HG03039 (cell line): ENCODE results near the gene SUN1.
"Not testable (repeated sequence)": the region's sequence is repeated elsewhere in the genome, so short reads cannot be mapped to it uniquely, and the experiment has no call there.

Source experiments
- ATAC-seq: cut with Tn5 transposase; IDR thresholded peaks from one replicate; pipeline ENCODE4 v1.9.1; 2021; ENCODE audit warnings: mild to moderate bottlenecking, moderate library complexity; ENCODE audit not compliant: unreplicated experiment

Gene SUN1

DNA sequence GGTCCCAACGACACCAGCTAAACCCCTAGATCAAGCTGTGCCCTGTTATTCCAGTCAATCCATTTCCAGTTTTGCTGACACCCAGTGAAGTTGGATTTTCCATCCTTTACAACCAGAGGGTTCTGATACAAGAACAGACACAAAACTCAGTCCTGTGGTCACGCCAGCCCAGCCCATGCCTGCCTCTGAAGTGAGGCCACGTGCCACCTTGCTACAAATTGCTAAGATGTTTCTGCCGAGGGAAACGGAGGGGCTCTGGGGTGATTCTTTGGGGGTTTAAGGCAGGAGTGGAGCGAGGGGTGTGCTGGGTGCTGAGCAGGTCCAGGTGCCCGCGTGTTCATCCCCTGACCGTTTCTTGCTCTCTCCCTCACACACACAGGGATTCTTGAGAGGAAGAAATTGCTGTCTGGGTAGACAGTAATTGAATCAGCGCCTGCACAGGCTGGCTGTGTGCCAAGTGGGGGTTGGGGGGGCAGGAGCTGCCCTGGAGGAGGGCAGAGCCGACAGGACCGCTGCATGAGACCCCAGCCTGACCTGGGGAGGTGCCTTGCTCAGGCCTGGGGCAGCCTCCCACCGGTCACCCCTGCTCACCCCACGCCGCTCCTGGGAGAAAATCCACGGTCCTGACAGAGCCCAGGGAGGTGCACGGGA is 84.1 kb downstream of the SUN1 start:
- no peak for ATAC-seq

DNA sequence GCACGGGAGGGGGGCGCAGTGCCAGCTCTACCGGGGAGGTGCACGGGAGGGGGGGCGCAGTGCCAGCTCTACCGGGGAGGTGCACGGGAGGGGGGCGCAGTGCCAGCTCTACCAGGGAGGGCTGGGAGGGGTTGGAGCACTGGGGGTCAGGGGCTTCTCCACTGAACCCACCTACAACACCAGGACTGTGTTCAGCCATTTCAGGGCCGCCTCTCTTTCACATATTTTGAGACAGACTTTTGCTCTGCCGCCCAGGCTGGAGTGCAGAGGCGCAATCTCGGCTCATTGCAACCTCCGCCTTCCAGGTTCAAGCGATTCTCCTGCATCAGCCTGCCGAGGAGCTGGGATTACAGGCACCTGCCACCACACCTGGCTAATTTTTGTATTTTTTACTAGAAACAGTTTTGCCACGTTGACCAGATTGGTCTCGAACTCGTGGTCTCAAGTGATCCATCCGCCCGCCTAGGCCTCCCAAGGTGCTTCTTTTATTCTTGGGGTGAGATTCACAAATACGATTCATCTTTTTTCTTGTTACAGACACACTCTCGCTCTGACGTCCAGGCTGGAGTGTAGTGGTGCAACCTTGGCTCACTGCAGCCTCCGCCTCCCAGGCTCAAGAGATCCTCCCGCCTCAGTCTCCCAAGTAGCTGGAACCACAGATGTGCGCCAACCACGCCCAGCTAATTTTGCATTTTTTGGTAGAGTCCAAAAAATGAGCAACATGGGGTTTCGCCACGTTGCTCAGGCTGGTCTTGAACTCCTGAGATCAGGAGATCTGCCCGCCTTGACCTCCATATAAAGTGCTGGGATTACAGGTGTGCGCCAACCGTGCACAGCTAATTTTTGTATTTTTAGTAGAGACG is 85.2 kb downstream of the SUN1 start:
- no peak for ATAC-seq

DNA sequence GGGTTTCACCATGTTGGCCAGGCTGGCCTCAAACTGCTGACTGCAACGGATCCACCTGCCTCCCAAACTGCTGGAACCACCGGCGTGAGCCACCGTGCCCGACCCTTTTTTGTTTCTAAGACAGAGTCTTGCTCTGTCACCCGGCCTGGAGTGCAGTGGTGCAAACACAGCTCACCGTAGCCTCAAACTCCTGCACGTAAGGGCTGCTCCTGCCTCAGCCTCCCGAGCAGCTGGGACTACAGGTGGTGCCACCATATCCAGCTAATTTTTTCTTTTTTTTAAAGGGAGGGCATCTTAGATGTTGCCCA is 85.8 kb downstream of the SUN1 start:
- no peak for ATAC-seq

DNA sequence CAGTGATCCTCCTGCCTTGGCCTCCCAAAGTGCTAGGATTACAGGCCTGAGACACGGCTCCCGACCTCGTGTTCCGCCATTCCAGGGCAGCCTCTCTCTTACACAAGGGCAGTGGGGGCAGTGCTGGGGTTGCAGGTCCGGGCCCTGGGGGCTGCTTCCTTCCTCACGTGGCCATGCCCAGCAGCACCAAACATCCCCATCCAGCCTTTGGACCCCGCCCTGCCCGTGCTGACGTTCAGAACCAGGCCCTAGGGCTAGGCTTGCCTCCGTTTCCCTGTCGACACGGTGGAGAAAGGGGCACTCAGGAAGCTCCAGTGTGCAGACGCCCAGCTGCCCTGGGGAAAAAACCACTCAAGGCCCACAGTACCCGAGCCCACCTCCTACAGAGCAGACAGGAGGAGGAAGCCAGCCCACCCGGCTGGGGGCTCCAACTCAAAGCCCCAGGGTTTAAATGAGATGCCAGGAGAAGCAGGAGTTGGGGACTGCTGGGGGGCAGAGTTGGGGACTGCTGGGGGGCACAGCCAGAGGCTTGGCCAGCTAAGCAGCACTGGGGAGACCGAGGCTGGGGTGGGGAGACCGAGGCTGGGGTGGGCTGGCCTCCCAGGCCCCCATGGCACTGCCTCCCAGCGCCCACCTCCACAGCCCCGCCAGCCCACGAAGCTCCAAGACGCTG is 86.3 kb downstream of the SUN1 start:
- no peak for ATAC-seq

DNA sequence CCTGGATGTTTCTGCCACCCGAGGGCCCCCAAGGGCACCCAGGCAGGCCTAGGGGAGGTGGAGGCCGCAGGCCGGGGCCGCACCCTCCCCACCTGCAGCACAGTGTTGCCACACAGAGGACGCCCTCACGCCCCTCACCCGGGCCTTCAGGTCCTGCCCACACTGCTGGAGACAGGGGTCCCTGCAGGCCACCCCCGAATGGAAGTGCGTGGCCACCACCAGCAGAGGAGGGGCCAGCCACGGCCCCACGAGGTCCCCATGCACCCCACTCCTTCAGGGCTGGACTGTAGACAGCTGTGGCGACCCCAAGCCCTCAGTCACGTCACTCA is 86.8 kb downstream of the SUN1 start:
- no peak for ATAC-seq

DNA sequence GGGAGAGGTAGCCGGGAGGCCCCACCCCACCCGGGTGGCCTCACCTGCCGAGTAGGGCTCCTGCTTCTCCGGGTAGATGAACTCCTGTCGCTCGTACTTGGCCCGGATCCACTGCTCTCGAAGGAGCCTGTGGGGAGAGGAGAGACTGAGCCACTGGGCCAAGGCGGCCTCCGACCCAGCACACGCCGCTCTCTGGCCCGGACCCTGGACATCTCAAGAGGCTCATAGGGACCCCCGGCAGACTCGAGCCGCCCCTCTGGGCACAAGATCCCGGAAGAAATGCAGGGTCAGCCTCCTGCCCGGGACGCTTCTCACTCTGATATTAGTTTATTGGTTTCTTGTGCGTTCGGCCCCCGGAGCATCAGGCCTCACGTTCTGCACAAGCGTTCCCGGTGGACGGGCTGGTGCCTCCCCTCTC is 87.7 kb downstream of the SUN1 start:
- no peak for ATAC-seq

DNA sequence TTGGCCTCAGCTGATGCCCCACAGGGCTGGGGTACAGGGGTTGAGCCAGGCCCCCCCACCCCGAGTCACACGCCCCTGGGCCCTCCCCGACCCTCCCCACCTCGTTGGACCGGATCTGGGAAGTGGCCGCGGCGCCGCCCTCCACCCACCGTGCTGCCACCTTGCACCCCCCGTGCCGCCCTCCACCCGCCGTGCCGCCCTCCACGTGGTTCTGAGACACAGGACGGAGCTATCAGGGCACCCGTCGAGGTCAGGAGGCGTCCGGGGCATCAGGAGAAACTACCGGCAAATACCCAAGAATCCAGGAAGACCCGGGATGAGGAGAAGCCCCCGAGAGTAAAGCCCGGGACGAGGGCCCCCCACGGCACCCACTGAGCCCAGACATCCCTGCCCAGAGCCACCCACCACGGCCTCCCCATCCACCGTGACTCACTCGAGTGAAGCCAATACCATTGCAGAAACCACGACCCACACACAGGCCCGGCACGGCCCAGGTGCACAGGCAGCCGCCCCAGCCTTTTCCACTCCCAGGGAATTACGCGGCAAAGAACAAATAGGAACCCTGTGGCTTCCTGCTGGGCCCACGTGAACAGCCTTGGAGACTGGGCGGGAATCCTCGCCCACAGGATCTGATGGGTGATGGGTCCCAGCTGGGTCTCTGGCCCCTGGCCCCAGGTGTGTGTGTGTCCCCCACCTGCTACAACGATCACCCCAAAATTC is 88.2 kb downstream of the SUN1 start:
- no peak for ATAC-seq

DNA sequence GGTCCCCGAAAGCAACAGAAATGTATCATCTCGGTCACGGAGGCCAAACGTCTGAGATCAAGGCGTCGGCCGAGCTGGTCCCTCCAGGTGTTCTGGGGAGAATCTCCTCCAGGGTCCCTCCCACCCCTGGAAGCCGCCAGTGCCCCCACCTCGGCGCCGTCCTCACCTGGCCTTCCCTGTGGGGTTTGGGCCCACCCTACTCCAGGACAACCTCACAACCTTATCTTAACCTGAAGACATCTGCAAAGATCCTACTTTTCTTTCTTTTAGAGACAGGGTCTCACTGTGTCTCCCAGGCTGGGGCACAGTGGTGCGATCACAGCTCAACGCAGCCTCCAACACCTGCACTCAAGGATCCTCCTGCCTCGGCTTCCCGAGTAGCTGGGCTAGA is 88.8 kb downstream of the SUN1 start:
- ATAC-seq: no peak

DNA sequence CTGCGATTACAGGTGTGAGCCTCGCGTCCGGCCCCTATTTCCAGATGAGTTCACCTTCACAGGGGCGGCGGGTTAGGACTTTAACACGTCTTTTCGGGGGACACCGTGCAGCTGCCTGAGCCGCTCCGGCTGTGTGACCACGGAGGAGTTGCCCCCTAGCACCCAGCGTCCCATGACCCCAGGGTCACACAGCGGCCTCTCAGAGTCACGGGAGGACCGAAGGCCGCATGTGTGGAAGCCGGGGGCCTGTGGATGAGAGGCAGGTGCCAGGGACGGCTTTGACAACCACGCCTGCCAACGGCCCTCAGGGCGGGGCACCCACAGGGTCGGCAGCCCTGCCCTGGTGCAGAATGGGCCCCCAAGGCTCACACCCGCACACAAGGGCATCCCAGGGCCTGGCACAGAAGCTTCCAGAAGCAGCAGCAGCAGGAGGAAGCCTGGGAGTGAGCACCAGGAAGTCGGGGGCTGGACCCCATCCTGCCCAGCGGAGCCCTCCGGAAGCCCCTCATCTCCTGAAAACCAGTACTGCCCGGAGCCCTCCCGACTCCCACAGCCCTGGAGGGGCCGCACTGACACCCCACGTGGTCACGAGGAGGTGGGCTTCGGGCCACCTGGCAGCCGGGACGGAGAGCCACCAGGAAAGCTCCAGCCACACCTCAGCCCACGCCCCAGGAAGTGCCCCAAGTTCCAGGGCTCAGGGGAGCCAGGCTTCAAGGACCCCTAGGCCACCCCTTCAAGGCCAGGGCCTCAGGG is 89.5 kb downstream of the SUN1 start:
- no peak for ATAC-seq

DNA sequence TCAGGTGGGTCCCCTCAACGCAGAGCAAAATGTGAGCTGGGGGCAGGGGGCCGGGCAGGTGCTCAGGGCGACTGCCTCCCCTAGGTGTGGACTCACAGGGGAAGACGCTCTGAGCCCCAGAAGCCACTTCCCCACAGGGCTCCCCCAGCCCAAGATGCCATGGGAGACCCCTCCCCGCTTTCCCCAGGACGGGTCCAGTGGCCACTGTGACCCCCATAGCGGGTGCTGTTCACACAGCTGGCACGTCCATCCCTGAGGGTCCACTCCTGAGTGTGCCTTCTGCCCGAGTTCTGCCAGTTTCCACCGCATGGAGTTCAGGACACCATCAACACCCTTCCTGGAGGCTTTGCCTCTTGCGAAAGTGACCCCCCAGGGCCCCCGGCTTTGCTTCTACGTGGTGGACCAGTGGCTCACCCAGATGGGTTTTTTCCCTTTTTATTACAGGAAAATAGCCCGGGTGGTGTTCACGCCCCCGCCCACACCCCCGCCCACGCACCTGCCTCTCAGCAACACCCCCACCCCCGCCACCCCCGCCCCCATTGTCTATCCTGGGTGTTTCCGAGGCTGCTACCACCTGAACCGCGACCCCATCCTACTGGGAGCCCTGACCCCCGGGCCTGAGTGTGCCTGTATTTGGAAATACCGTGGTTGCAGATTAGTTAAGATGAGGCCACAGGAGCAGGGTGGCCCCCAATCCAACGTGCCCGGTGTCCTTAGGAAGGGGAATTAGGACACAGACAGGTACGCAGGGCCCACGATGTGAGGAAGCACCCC is 90.2 kb downstream of the SUN1 start:
- ATAC-seq: no peak

DNA sequence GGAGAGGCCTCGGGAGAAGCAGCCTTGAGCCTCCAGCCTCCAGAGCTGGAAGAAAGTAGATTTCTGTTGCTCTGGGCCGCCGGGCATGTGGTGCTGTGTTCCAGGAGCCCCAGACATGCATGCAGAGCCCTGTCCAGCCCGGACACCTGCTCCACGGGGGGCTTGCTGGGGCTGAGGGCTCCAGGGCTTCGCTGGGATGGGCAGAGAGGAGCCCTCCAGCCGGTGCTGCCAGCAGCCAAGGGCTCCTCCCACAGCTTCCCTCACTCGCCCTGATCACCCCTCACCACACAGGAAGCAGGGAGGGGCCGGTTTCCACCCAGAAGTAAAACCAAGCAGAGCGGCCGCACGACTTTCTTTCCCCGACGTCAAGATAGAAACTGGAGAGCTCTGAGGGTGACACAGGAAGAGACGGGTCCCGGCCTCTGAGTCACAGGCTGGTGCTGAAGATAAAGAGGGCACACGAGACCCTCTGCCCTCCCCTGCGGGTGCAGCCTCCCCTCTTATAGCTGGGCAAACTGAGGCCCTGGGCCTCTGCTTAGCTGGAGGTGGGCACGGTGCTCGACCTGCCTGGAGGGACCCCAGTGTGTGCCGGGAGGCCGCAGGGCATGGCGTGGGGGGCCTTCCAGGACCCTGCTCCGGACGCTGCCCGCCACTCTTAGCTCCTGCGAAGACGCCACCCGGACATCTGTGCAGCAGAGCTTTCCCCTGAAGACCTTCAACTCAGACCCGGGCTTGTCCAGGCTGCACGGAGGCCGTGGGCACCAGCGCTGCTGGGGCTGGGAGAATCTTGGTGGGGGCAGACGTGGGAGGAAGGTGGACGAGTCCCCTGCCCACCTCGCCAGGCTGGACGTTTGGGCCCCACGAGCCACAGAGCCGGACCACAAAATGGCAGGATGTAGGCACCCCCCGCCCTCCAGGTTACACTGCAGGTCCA is 91.1 kb downstream of the SUN1 start:
- peak; percentile 69 for ATAC-seq

DNA sequence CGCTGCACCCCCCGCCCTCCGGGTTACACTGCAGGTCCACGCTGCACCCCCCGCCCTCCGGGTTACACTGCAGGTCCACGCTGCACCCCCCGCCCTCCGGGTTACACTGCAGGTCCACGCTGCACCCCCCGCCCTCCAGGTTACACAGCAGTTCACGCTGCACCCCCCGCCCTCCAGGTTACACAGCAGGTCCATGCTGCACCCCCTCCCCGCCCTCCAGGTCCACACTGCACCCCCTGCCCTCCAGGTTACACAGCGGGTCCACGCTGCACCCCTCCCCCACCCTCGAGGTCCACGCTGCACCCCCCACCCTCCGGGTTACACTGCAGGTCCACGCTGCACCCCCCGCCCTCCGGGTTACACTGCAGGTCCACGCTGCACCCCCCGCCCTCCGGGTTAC is 91.8 kb downstream of the SUN1 start:
- not testable (repeated sequence) for ATAC-seq
